Stimulated activated CD4-positive, alpha-beta T cell treated with anti-CD3 and anti-CD28 coated beads, TNF-alpha, amount 100 ng/mL, for 4 hours (primary cell): Measurements from ENCODE around the gene PRR7.
"Not testable (repeated sequence)": the region's sequence is repeated elsewhere in the genome, so short reads cannot be mapped to it uniquely, and the experiment has no call there.

ENCODE experiments used
- DNase-seq, 3 experiments: peaks; one replicate each; pipeline ENCODE4 v3.0.0-alpha.2; 2020; ENCODE audit warnings: low read depth in 3 of 3

PRR7 gene

GRCh38 chr5:177483994-177484901, 37.6 kb downstream of the PRR7 start:
- no peak for DNase-seq

GRCh38 chr5:177484902-177485549, 38.4 kb downstream of the PRR7 start:
- no peak for DNase-seq

- not testable (repeated sequence) for DNase-seq
Observed at GRCh38 chr5:177485753-177486152, 39.1 kb downstream of the PRR7 start.

- no peak for DNase-seq
Observed at GRCh38 chr5:177486256-177486655, 39.6 kb downstream of the PRR7 start.

GRCh38 chr5:177487144-177487543, 40.5 kb downstream of the PRR7 start:
- DNase-seq = no peak

- DNase-seq = no peak
Observed at GRCh38 chr5:177487975-177488374, 41.4 kb downstream of the PRR7 start.

- no peak for DNase-seq
Observed at GRCh38 chr5:177489119-177489716, 42.6 kb downstream of the PRR7 start.

GRCh38 chr5:177490311-177490991, 43.8 kb downstream of the PRR7 start:
- no peak for DNase-seq

- DNase-seq = no peak
Observed at GRCh38 chr5:177490992-177491391, 44.4 kb downstream of the PRR7 start.

GRCh38 chr5:177491429-177491945, 44.9 kb downstream of the PRR7 start:
- no peak for DNase-seq

- no peak for DNase-seq
Observed at GRCh38 chr5:177491983-177492746, 45.6 kb downstream of the PRR7 start.

GRCh38 chr5:177492841-177493240, 46.2 kb downstream of the PRR7 start:
- no peak for DNase-seq

- DNase-seq = no peak
Observed at GRCh38 chr5:177493795-177494345, 47.3 kb downstream of the PRR7 start.

- DNase-seq = no peak
Observed at GRCh38 chr5:177494346-177495195, 48.0 kb downstream of the PRR7 start.

GRCh38 chr5:177495243-177496060, 48.8 kb downstream of the PRR7 start:
- no peak for DNase-seq

GRCh38 chr5:177496070-177496726, 49.6 kb downstream of the PRR7 start:
- DNase-seq = no peak

GRCh38 chr5:177496727-177497291, 50.2 kb downstream of the PRR7 start:
- DNase-seq = no peak
